Heart right ventricle (tissue), 16 donors: Measurements from ENCODE around the gene RBMX2. TPM values are rescaled to one million over a fixed set of nuclear protein-coding genes. Genes with fewer than 3 reads are reported as not detected.

Source experiments
- ATAC-seq, 8 donors: fragments of 200-7000 bp; cut with Tn5 transposase; one replicate each; pipeline ENCODE4 v1.9.1; 2020; ENCODE audit warnings: mild to moderate bottlenecking in 8 of 8, moderate library complexity in 8 of 8, moderate number of reproducible peaks in 1 of 8
- DNase-seq, 2 donors: peaks; one replicate each; pipeline ENCODE4 v3.0.0-alpha.2; 2020
- H3K27ac ChIP-seq, 10 donors: fragments of 200-600 bp; sonication (generic) in 2 of 10; one replicate each; pipeline versions ENCODE4 v1.5.0 to v1.8.0; 2020 to 2022; ENCODE audit warnings: mild to moderate bottlenecking in 3 of 10
- H3K27me3 ChIP-seq, 7 donors: fragments of 200-600 bp; one replicate each; pipeline ENCODE4 v1.8.0; 2021 to 2022; ENCODE audit warnings: mild to moderate bottlenecking in 2 of 7
- H3K36me3 ChIP-seq, 9 donors: fragments of 200-600 bp; sonication (generic) in 1 of 9; one replicate each; pipeline versions ENCODE4 v1.5.0 to v1.8.0; 2020 to 2022; ENCODE audit warnings: mild to moderate bottlenecking in 2 of 9
- H3K4me1 ChIP-seq, 9 donors: fragments of 200-600 bp; sonication (generic) in 1 of 9; one replicate each; pipeline versions ENCODE4 v1.5.0 to v1.8.0; 2020 to 2022; ENCODE audit warnings: mild to moderate bottlenecking in 4 of 9
- H3K4me3 ChIP-seq, 10 donors: fragments of 200-600 bp; sonication (generic) in 2 of 10; one replicate each; pipeline versions ENCODE4 v1.5.0 to v1.8.0; 2020 to 2022; ENCODE audit warnings: mild to moderate bottlenecking in 7 of 10, moderate library complexity in 2 of 10
- H3K9me3 ChIP-seq, 11 donors: fragments of 200-600 bp in 10 of 11; sonication (generic) in 2 of 11; one replicate each; pipeline versions ENCODE4 v1.5.0 to v1.8.0; 2013 to 2022; ENCODE audit warnings: mild to moderate bottlenecking in 2 of 11, control low read depth in 1 of 11, moderate library complexity in 1 of 11
- CTCF ChIP-seq, 9 donors: fragments of 200-600 bp; sonication (generic) in 2 of 9; IDR thresholded peaks; one replicate each; pipeline versions ENCODE4 v1.5.0 to v1.8.0; 2021 to 2022; ENCODE audit warnings: antibody characterized with exemption in 9 of 9, mild to moderate bottlenecking in 5 of 9, moderate library complexity in 1 of 9
- WGBS, 2 donors: extraction: QIAGEN DNeasy Blood & Tissue Kit; methylation state at CpG; one replicate each; pipeline ENCODE4 v1.1.7; 2013; ENCODE audit warnings: inconsistent platforms in 1 of 2; 5-methylcytosine and 5-hydroxymethylcytosine counted together
- intact Hi-C, 10 donors: fragments of 100-400 bp; cut with DNase I; formaldehyde crosslinking; loops; one replicate each; pipeline versions ENCODE4 v1.11.1 to v1.14.2; 2022
- polyA plus RNA-seq, 2 donors: library from polyadenylated mRNA; stranded (reverse); fragments of 200-250 nt; gene quantifications; one replicate each; pipeline ENCODE4 v1.2.3, GENCODE V29; 2013
- total RNA-seq, 10 donors: library from RNA; stranded (reverse); fragmentation: NEBNext Ultra II Directional in 3 of 10; extraction: Animal tissue kit (Norgen Biotek cat#: 25700) in 3 of 10; gene quantifications; one replicate each; pipeline versions ENCODE4 v1.2.1 to v1.2.4, GENCODE V29; 2021 to 2023
- donor health status: Arrhythmogenic right ventricular cardiomyopathy.
- donor health status: ischemic (EF 13 %, LVEDD 7.1; RV severe dilation, severe dysfunction).
- donor health status: healthy with polysubstance abuse.
- donor health status: DM: no; HTN: yes; CAD: no.
- donor health status: DM: no; HTN: no; CAD: no.
- donor health status: ischemic (EF 25% LVEDD 6.9; RV normal size, moderate dysfunction).
- donor health status: ischemic (EF 25% LVEDD 5.7; RV mildly dilated, moderate dysfunction).
- donor health status: healthy.
- donor health status: DM: yes; HTN: yes; CAD: no.
- donor health status: Ischemic cardiomyopathy.
- donor health status: ischemic (EF 35%, LVEDD 5.7; RV mildly dilated, moderate dysfunction).
- donor health status: nonischemic (EF 11% LVEDD 7.7; RV severe dilation, severe dysfunction).
- donor health status: DM: yes; HTN: yes; CAD: no.
- donor health status: PGD.
- donor health status: ischemic (EF 29% LVEDD 5.4; RV normal size, mild dysfunction).
- donor health status: nonischemic (EF 23%, LVEDD 6.1; RV moderate dilation, normal function).

Gene RBMX2
- total and polyA plus RNA-seq, 12 donors = 8.3 to 24.0 (median 10.7) TPM

DNA sequence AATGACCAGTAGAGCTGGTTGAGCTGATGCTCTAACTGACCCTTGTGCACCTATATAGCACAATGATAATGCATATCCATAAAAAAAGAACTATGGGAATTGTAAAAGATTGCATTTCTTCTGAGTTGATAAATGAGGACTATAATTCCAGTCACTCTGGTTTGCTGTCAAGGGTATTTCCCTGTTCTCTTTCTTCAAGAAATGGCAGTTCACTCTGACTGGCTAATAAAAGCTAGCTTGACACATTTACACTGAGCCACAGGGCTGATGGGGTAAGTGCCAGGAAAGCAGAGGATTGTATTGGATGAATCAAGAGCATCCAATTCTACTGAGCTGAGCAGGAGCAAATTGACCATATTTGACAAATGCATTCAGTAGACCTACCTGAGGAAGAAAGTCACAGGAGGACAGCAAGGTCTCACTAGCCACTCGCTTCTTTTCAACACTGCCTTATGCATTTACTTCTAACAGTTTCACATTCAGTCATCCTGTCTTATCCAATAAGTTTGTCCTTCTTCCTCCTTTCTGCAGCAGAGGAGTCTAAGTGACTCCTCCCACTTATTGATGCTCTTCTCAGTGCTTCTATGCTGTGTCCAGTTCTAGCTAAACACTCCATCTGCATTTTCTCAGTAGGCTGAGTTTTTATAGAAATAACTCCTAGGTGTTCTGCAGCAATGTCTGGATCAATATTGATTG is 43.0 kb downstream of the RBMX2 start:
- Histone ChIP-seq H3K9me3 (peaks cover 0 to 2% (median 0%) of the 10 kb centered on the region in 11 donors), H3K27me3 (no peaks in the 10 kb centered on the region), H3K4me3 (no peak overlapping the region), H3K36me3 (no peaks in the 10 kb centered on the region), H3K27ac (no peak overlapping the region), H3K4me1 (no peaks in the 10 kb centered on the region)
- ATAC-seq (no peak), DNase-seq (no peak)
- intact Hi-C loops = no loop called here
- TF ChIP-seq CTCF (IDR thresholded peaks at IDR 0.05) = no peak
- 89 to 96% methylated on average over 1 of the region's 1 CpG for WGBS, 2 donors

- no peak for DNase-seq
- H3K27ac ChIP-seq = no peak overlapping the region
- no peaks in the 10 kb centered on the region for H3K9me3 ChIP-seq
- no peak overlapping the region for H3K4me3 ChIP-seq
- WGBS, 2 donors = 54 to 56% methylated on average over 4 of the region's 4 CpGs
- intact Hi-C loops = no loop called here
- H3K27me3 ChIP-seq = no peaks in the 10 kb centered on the region
- H3K4me1 ChIP-seq = no peaks in the 10 kb centered on the region
- no peaks in the 10 kb centered on the region for H3K36me3 ChIP-seq
- no peak for TF ChIP-seq CTCF (IDR thresholded peaks at IDR 0.05)
- ATAC-seq = no peak
Measured at GRCh38 chrX:130446974-130447373, 45.2 kb downstream of the RBMX2 start.

Other genes starting within 250 kb of the RBMX2 start
- 100 to 1,000 TPM in 9 of 10 donors, 10 to 100 TPM in 1; 93.8 to 165 (median 142) TPM for gene AIFM1, start 236.1 kb upstream of the RBMX2 start, total RNA-seq
- gene AIFM1, start 236.1 kb upstream of the RBMX2 start, polyA plus RNA-seq = 100 to 1,000 TPM in 1 of 2 donors, 10 to 100 TPM in 1; 99.4 to 114 TPM
- 1 to 10 TPM in 8 of 10 donors, under 1 TPM in 2; 0.32 to 4.6 (median 1.6) TPM for gene RAB33A, start 230.0 kb upstream of the RBMX2 start, total RNA-seq
- gene RAB33A, start 230.0 kb upstream of the RBMX2 start, polyA plus RNA-seq = 1 to 10 TPM in 1 of 2 donors, under 1 TPM in 1; 0.22 to 3.6 TPM
- 1 to 10 TPM; 1.1 to 2.4 (median 1.7) TPM for gene ZNF280C, start 133.1 kb upstream of the RBMX2 start, total RNA-seq
- gene ZNF280C, start 133.1 kb upstream of the RBMX2 start, polyA plus RNA-seq = 1 to 10 TPM in 1 of 2 donors, under 1 TPM in 1; 0.39 to 1.2 TPM
- 1 to 10 TPM; 4.1 to 8.0 (median 6.5) TPM for gene SLC25A14, start 62.1 kb upstream of the RBMX2 start, total RNA-seq
- 1 to 10 TPM; 9.4 to 9.9 TPM for gene SLC25A14, start 62.1 kb upstream of the RBMX2 start, polyA plus RNA-seq
- gene GPR119, start 16.3 kb upstream of the RBMX2 start, total RNA-seq = not detected
- gene GPR119, start 16.3 kb upstream of the RBMX2 start, polyA plus RNA-seq = not detected